ENCODE data around the gene KCNQ1.

GRCh38 chr11:2520736-2521035 lies 75.9 kb downstream of the KCNQ1 start:
- TF ChIP-seq, protein P1, sequence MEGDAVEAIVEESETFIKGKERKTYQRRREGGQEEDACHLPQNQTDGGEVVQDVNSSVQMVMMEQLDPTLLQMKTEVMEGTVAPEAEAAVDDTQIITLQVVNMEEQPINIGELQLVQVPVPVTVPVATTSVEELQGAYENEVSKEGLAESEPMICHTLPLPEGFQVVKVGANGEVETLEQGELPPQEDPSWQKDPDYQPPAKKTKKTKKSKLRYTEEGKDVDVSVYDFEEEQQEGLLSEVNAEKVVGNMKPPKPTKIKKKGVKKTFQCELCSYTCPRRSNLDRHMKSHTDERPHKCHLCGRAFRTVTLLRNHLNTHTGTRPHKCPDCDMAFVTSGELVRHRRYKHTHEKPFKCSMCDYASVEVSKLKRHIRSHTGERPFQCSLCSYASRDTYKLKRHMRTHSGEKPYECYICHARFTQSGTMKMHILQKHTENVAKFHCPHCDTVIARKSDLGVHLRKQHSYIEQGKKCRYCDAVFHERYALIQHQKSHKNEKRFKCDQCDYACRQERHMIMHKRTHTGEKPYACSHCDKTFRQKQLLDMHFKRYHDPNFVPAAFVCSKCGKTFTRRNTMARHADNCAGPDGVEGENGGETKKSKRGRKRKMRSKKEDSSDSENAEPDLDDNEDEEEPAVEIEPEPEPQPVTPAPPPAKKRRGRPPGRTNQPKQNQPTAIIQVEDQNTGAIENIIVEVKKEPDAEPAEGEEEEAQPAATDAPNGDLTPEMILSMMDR (conservative IDR thresholded peaks at IDR 0.05; ENCODE audit: low read length): no peak
- no peak for TF ChIP-seq EZH2phosphoT487 (IDR thresholded peaks at IDR 0.05; ENCODE audit: borderline replicate concordance)

Data from Loucy (cell line).